IPS-18a (cell line): ENCODE results near the gene ARHGEF7.

Source experiments
- H3K27ac ChIP-seq: one replicate; pipeline ENCODE4 v1.5.1; 2013; ENCODE audit warnings: low read length
- H3K27me3 ChIP-seq: one replicate; pipeline ENCODE4 v1.6.1; 2013; ENCODE audit warnings: mild to moderate bottlenecking, low read length; ENCODE audit not compliant: control insufficient read depth, insufficient read depth
- H3K36me3 ChIP-seq: one replicate; pipeline ENCODE4 v1.6.1; 2013; ENCODE audit warnings: low read depth, low read length; ENCODE audit not compliant: control insufficient read depth
- H3K4me1 ChIP-seq: one replicate; pipeline ENCODE4 v1.6.1; 2013; ENCODE audit warnings: low read depth, low read length; ENCODE audit not compliant: control insufficient read depth
- H3K4me3 ChIP-seq: one replicate; pipeline ENCODE4 v1.5.1; 2013; ENCODE audit warnings: low read length
- H3K9ac ChIP-seq: one replicate; pipeline ENCODE4 v1.6.1; 2013; ENCODE audit warnings: mild to moderate bottlenecking, low read length, moderate library complexity
- H3K9me3 ChIP-seq: one replicate; pipeline ENCODE4 v1.6.1; 2013; ENCODE audit warnings: low read depth, low read length; ENCODE audit not compliant: control insufficient read depth

The ARHGEF7 gene

DNA sequence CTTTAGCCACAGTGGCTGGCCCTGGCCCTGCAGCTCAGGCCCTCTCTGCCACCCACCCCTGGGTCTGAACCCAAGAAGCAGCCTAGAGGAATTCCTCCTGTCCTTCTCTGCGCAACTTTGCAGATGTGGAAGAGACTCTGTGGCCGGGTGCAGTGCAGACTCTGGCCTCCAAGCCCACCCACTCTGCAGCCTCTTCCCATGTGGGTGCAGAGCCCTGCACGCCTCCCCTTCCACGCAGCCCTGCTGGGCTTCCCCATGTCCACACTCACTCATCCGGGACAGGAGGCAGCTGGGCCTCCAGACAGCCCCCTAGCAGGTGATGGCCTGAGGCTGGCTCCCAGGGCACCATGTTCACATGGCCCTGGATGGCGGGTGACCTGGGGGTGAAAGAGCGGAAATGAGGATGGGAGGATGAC lies 207.8 kb downstream of the ARHGEF7 start:
- H3K36me3 ChIP-seq, result no peaks in the 10 kb centered on the region
- H3K9ac ChIP-seq, result no peak overlapping the region
- no peaks in the 10 kb centered on the region for H3K4me1 ChIP-seq
- H3K9me3 ChIP-seq, result no peaks in the 10 kb centered on the region
- no peak overlapping the region for H3K27ac ChIP-seq
- no peaks in the 10 kb centered on the region for H3K27me3 ChIP-seq
- no peak overlapping the region for H3K4me3 ChIP-seq

DNA sequence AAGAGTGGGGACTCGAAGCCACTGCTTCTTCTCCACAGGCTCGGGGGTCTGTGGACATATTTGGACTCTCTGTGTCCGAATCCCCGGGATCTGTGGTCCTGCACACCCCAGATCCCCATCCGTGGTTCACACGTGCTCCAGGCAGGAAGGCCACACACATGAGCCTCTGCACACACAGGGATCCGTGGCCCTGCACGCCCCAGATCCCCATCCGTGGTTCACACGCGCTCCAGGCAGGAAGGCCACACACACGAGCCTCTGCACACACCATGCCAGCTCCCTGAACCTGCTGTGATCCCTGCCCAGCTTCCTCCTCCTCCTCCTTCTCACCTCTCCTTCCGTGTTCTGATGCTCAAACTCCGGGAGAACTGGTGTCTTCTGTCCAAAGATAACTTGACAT lies 208.4 kb downstream of the ARHGEF7 start:
- H3K4me3 ChIP-seq, result no peak overlapping the region
- no peaks in the 10 kb centered on the region for H3K36me3 ChIP-seq
- no peaks in the 10 kb centered on the region for H3K27me3 ChIP-seq
- H3K27ac ChIP-seq, result no peak overlapping the region
- H3K4me1 ChIP-seq, result no peaks in the 10 kb centered on the region
- no peak overlapping the region for H3K9ac ChIP-seq
- no peaks in the 10 kb centered on the region for H3K9me3 ChIP-seq

DNA sequence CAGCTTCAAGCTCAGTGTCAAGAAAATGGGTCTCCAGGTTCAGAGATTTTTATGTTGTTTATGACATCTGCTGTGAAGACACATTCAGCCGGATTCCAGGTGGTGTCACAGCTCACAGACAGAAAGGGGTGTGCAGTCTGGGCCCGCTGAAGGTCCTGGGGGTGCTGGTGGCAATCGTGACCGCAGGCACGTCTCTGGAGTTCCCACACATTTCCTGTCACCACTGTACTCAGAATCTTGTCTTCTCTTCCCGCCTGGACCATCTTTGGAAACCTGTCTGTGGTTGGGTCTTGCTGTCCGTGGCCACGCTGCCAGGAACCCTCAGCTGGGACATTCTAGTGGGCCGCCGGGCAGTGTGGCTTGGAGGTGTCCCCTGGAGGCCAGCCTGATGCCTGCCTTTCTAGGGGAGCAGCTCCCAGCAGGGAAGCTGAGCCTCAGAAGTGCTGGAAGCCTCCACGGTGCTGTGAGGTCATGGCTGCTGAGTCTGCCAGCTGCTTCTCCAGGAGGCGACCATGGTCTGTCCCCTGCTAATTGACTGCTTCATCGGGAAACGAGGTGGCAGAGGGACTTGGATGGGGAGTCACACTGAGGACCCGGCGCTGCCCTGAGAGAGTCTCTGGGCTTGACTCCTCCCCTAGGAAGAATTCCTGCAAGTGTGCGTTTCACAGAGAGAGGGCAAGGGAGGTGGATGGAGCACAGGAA lies 209.0 kb downstream of the ARHGEF7 start:
- H3K36me3 ChIP-seq, result no peaks in the 10 kb centered on the region
- H3K9me3 ChIP-seq, result no peaks in the 10 kb centered on the region
- H3K9ac ChIP-seq, result no peak overlapping the region
- H3K4me3 ChIP-seq, result no peak overlapping the region
- no peaks in the 10 kb centered on the region for H3K27me3 ChIP-seq
- H3K4me1 ChIP-seq, result no peaks in the 10 kb centered on the region
- no peak overlapping the region for H3K27ac ChIP-seq

DNA sequence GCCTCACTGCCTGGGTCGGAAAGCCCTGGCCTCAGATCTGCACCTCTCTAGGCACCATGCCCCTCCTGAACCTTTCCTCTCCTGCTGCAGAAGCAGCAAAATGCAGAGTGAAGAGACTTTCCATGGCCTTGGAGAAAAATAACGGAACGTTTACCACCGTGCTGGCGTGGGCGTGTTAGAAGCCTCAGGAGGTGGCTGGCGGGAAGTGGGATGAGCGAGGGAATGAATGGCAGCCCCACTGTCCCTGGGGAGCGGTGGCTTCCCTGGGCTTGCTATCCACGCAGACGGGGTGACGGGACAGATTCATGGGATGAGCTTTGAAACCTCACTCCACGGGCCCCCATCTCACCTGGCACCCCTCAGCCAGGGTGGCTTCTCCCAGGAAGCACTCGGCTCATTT lies 209.6 kb downstream of the ARHGEF7 start:
- H3K27ac ChIP-seq, result no peak overlapping the region
- no peaks in the 10 kb centered on the region for H3K4me1 ChIP-seq
- no peaks in the 10 kb centered on the region for H3K36me3 ChIP-seq
- H3K9me3 ChIP-seq, result no peaks in the 10 kb centered on the region
- no peak overlapping the region for H3K4me3 ChIP-seq
- H3K9ac ChIP-seq, result no peak overlapping the region
- no peaks in the 10 kb centered on the region for H3K27me3 ChIP-seq

DNA sequence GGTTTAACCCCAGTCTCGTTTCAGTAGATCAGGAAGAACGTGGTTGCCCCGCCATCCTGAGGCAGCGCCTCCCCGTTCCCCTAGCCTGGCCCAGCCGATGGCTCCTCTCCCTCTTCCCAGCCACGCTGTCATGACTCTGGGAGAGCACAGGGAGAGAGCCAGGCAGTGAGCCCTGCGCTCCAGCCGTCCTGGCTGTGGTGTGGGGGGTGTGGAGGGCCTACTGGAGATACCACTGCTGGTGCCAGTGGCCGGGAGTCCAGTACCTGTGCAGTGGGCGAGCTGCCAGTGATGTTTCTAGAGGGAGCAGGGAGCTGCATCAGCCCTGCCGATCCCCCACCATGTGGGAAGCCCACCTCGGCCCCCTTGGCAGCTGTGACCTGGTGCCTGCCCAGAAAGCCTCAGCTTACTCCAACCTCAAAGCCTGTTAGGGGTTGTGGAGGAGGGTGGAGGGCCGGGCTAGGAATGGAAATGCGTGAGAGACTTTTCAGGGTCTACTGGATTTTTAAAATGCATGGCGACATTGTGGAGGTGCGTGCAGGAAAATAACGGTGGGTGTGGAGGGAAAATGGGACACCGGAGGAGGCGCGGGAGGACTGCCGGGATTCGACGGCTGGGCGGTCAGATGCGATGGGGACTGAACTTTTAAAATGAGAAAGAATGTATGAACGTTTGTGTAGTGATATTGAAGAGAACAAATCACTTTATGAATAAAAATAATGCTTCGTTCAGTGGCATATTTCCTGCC lies 210.2 kb downstream of the ARHGEF7 start:
- Histone ChIP-seq H3K9ac (no peak overlapping the region), H3K27ac (no peak overlapping the region), H3K4me3 (no peak overlapping the region), H3K9me3 (no peaks in the 10 kb centered on the region), H3K4me1 (no peaks in the 10 kb centered on the region), H3K27me3 (no peaks in the 10 kb centered on the region), H3K36me3 (no peaks in the 10 kb centered on the region)

DNA sequence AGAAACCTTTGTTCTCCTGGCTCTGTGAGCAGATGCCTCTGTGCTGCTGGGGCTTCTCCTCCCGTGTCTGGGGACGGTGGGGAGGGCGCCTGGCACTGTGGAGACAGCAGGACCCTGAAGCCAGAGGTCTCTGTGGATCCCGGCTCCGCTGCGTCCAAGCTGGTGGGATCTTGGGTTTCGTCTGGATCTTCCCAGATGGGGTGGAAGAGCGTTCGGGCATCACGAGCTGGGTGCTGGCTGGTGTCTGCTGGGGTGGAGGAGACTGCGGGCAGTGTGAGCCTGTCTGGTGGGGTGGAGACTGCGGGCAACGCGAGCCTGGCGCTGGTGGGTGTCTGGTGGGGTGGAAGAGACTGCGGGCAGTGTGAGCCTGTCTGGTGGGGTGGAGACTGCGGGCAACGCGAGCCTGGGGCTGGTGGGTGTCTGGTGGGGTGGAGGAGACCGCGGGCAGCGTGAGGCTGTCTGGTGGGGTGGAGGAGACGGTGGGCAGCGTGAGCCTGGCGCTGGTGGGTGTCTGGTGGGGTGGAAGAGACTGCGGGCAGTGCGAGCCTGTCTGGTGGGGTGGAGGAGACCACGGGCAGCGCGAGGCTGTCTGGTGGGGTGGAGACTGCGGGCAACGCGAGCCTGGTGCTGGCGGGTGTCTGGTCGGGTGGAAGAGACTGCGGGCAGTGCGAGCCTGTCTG lies 211.0 kb downstream of the ARHGEF7 start:
- Histone ChIP-seq H3K27ac (no peak overlapping the region), H3K27me3 (no peaks in the 10 kb centered on the region), H3K4me1 (no peaks in the 10 kb centered on the region)

DNA sequence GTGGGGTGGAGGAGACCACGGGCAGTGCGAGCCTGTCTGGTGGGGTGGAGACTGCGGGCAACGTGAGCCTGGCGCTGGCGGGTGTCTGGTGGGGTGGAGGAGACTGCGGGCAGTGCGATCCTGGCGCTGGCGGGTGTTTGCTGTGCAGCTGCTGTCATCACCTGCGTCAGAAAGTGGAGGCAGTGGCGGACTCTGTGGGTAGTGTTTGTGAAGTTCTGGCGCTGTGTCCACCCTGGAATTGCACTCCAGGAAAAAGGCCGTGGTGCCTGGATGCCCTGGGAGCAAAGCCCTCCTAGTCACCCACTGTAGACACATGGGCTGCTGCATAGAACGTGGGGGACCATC lies 211.5 kb downstream of the ARHGEF7 start:
- no peaks in the 10 kb centered on the region for H3K36me3 ChIP-seq
- no peaks in the 10 kb centered on the region for H3K9me3 ChIP-seq
- H3K4me3 ChIP-seq, result no peak overlapping the region
- H3K27me3 ChIP-seq, result no peaks in the 10 kb centered on the region
- H3K27ac ChIP-seq, result no peak overlapping the region
- H3K9ac ChIP-seq, result no peak overlapping the region
- H3K4me1 ChIP-seq, result no peaks in the 10 kb centered on the region

More for the DNA sequence above, 211.0 kb downstream of the ARHGEF7 start:
- Histone ChIP-seq H3K9me3 (no peaks in the 10 kb centered on the region), H3K36me3 (no peaks in the 10 kb centered on the region), H3K4me3 (no peak overlapping the region), H3K9ac (no peak overlapping the region)

DNA sequence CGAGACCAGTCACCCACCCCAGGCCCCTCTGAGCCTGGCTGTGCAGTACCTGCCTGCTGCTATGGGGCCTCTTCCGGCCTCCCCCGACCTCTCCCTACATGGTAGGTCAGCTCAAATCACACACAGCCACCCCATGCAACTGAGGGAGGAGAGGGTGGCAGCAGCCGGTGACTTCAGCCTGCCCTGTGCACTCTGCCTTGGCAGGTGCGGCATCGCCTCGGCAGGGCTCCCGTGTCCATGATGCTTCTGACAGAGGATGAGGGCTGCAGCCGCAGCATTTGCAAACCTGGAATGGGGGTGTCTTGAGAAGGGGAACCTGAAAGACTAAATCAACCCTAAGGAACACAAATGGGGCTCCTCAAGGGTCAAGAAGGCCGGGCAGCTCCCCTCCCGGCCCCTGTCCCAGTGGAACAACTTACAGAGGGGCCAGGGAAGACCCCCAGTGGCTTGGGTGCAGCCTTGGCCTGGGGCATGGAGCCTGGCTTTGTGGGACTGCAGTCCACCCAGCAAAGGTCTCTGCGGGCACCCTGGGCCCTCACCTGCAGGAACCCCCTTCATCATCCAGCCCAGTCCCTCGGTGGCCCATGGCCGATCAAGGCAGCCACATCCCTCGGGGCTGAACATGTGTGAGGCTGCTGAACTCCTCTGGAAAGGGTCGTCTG lies 212.0 kb downstream of the ARHGEF7 start:
- Histone ChIP-seq H3K9ac (no peak overlapping the region), H3K27me3 (no peaks in the 10 kb centered on the region), H3K36me3 (no peaks in the 10 kb centered on the region), H3K9me3 (no peaks in the 10 kb centered on the region), H3K4me3 (no peak overlapping the region), H3K27ac (no peak overlapping the region), H3K4me1 (no peaks in the 10 kb centered on the region)

DNA sequence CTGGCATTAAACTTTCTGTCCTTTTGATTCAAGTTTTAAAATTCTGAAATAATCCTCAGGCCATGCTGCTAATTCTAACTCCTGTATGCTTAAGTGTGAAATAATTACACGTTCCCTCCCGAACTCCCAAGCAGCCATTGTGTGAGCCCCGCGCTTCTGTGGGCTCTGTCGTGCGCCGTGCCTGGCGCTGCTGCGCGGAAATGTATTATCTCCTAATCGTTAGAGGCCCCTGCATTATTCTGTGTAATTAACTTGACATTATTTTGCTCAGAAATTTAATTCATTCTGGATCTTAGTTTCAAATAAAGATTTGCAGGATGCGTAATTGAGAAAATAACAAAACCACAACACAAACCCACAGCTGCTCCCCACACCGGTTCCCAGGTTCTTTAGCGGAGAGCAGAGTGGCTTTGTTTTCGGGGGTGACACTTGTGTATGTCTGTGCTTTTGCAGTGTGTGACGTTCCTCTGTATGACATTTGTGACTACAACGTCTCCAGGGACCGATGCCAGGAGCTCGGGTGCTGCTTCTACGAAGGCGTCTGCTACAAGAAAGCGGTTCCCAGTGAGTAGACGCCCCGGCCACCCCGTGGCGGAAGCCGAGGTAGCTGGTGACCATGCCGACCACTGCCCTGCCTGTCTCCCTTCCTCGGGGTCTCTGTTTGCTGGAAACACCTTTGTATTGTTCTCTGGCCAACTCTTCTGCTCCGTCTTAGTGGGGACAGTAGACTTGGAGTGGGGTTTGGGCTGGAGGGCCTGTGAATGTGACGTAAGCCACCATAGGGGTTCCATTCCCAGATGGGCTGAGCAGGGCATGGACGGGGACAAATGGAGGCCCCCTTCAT lies 212.8 kb downstream of the ARHGEF7 start:
- H3K36me3 ChIP-seq, result no peaks in the 10 kb centered on the region
- no peaks in the 10 kb centered on the region for H3K27me3 ChIP-seq
- H3K9ac ChIP-seq, result no peak overlapping the region
- H3K27ac ChIP-seq, result no peak overlapping the region
- no peak overlapping the region for H3K4me3 ChIP-seq
- H3K4me1 ChIP-seq, result no peaks in the 10 kb centered on the region
- H3K9me3 ChIP-seq, result no peaks in the 10 kb centered on the region

DNA sequence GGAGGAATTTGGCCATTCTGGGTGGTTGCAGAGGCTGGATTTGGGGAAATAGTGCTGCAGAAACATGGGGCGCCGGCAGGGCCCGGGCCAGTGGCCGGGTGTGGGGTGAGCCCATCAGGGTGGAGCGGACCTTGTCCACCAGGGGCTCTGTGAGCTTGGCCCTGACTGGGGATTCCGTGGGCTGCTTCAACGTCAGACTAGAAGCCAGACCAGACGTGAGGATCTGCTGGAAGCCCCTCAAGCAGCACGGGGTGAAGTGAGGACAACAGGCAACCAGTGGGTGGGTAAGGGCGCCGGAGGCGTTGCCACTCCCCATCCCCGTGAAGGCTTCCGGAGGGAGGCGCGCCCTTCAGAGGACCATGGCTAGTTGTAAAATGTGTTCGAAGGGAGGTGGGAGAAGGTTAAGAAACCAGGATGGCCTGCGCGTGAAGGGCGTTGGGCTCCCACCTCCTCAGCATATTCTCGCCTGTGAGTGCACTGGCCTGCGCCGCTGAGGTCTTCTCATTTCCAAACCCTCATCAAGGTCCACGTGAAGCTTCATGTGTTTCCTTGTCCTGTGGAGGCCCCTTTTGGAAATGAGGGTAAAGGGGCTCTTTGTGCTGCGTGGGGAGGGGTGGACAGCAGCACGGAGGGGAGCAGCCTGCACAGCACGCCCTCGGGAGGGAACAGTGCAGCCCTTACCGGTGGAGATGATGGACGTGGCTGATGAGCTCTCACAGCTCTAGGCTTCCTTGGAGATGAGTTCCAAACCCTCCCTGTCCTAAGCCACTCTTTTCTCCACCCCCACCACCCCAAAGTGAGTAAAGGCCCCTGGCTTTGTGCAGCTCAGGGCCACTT lies 213.7 kb downstream of the ARHGEF7 start:
- Histone ChIP-seq H3K4me1 (no peaks in the 10 kb centered on the region), H3K27ac (no peak overlapping the region), H3K9me3 (no peaks in the 10 kb centered on the region), H3K36me3 (no peaks in the 10 kb centered on the region), H3K9ac (no peak overlapping the region), H3K27me3 (no peaks in the 10 kb centered on the region), H3K4me3 (no peak overlapping the region)
